Measurements from ENCODE around the gene SCGB1A1. TPM values are rescaled to one million over a fixed set of nuclear protein-coding genes. Genes with fewer than 3 reads are reported as not detected.
A peak's percentile ranks its signal among the peaks of the same experiment; 100 is the strongest.

The SCGB1A1 gene, protein sequence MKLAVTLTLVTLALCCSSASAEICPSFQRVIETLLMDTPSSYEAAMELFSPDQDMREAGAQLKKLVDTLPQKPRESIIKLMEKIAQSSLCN
- polyA plus RNA-seq (2013, experiment 1 of 2): not detected
- polyA plus RNA-seq (2013, experiment 2 of 2): not detected

DNA sequence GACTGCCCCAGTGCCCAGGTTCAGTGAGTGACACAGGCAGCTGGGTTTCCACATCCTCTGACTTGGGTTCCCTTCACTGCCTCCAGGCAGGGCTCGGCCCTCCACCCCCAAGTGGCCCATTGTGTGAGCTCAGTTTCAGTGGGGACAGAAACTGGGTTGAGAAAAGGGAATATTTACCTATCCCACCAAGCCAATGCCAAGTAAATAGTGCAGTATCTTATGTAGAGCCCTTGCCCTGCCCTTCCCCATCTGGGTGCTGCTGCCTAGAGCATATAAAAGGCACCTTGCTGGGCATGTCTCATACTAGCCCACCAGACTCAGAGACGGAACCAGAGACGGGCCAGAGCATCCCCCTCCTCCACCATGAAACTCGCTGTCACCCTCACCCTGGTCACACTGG lies at the start of gene SCGB1A1:
SCGB1A1 (plus strand) TSS at position 301 of the 400 bp plus-strand sequence; CDS start at position 364, 63 bp downstream.
- Histone ChIP-seq H3K79me2 (ENCODE audit: control insufficient read depth, insufficient read depth, low read length) (no peaks in the 10 kb centered on the region), H2BK15ac (replicated peaks; ENCODE audit: low read depth) (no peak within 1 kb of the TSS), H4K5ac (ENCODE audit: low read length) (no peak within 1 kb of the TSS), H2AK5ac (ENCODE audit: low read length) (no peak within 1 kb of the TSS), H3K27me3 (ENCODE audit: insufficient read depth, low read length, poor library complexity) (no peaks in the 10 kb centered on the region), H3K23ac (ENCODE audit: low read length) (no peak within 1 kb of the TSS), H4K8ac (ENCODE audit: low read depth, low read length) (no peak within 1 kb of the TSS), H3K4me3 (ENCODE audit: low read length) (no peak within 1 kb of the TSS), H3K36me3 (ENCODE audit: control insufficient read depth, insufficient read depth, low read length) (no peaks in the 10 kb centered on the region), H3K4ac (ENCODE audit: low read depth, low read length) (no peak within 1 kb of the TSS), H2BK120ac (ENCODE audit: low read depth, low read length) (no peak within 1 kb of the TSS), H3K79me1 (ENCODE audit: low read length) (no peaks in the 10 kb centered on the region), H3K18ac (ENCODE audit: low read length) (no peak within 1 kb of the TSS), H3K9ac (ENCODE audit: low read length) (no peak within 1 kb of the TSS), H2BK5ac (ENCODE audit: low read length) (no peak within 1 kb of the TSS), H3K27ac (ENCODE audit: low read depth, low read length) (no peak within 1 kb of the TSS), H3K56ac (ENCODE audit: low read length) (no peak within 1 kb of the TSS), H3K4me1 (ENCODE audit: control insufficient read depth, low read depth, low read length) (no peaks in the 10 kb centered on the region), H3K4me2 (ENCODE audit: low read length) (no peak within 1 kb of the TSS)
- no CpG with 5 or more reads among the region's 4 CpGs for WGBS (ENCODE audit: extremely low coverage, insufficient coverage, low lambda C conversion rate)
- no peak for DNase-seq

DNA sequence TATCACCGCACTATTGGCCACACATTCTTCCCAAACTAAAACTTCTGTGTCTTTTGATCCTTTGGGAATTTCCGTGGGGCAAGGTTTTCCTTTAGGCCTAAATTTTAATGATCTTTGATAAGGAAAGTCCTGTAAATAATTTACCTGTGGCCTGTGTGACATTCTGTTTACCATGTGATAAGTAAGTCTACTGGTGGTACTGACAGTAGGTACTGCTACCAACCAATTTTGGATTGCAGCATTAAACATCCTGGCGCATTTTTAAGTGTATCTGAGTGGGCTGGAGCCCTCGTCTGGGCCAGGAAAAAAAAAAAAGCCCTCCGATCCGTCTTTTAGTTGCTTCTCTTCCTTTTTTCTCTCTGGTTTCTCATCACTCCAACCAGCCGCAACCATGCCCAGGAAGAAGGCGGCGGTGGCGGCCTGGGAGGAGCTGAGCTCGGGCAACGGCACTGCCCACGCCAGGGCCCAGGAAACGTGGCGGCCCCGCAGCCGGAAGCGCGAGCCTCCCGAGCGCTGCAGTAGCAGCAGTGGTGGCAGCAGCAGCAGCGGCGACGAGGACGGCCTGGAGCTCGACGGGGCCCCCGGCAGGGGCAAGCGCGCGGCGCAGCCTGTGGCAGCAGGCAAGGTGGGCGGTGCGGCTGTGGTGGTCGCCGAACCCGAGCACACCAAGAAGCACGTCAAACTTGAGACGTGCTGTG lies 47.9 kb upstream of the SCGB1A1 start:
- H3K18ac ChIP-seq (ENCODE audit: low read length): no peak overlapping the region
- H3K4me1 ChIP-seq (ENCODE audit: control insufficient read depth, low read depth, low read length): no peaks in the 10 kb centered on the region
- no peak overlapping the region for H3K4me3 ChIP-seq (ENCODE audit: low read length)
- no peak overlapping the region for H4K8ac ChIP-seq (ENCODE audit: low read depth, low read length)
- no peaks in the 10 kb centered on the region for H3K36me3 ChIP-seq (ENCODE audit: control insufficient read depth, insufficient read depth, low read length)
- WGBS (ENCODE audit: extremely low coverage, insufficient coverage, low lambda C conversion rate): no CpG with 5 or more reads among the region's 39 CpGs
- H3K79me1 ChIP-seq (ENCODE audit: low read length): no peaks in the 10 kb centered on the region
- H3K79me2 ChIP-seq (ENCODE audit: control insufficient read depth, insufficient read depth, low read length): no peaks in the 10 kb centered on the region
- no peak overlapping the region for H3K23ac ChIP-seq (ENCODE audit: low read length)
- no peak overlapping the region for H2BK15ac ChIP-seq (replicated peaks; ENCODE audit: low read depth)
- H3K9ac ChIP-seq (ENCODE audit: low read length): no peak overlapping the region
- DNase-seq: no peak
- H3K27me3 ChIP-seq (ENCODE audit: insufficient read depth, low read length, poor library complexity): no peaks in the 10 kb centered on the region
- H3K56ac ChIP-seq (ENCODE audit: low read length): no peak overlapping the region
- no peak overlapping the region for H4K5ac ChIP-seq (ENCODE audit: low read length)
- H2AK5ac ChIP-seq (ENCODE audit: low read length): no peak overlapping the region
- H3K4me2 ChIP-seq (ENCODE audit: low read length): no peak overlapping the region
- no peak overlapping the region for H2BK120ac ChIP-seq (ENCODE audit: low read depth, low read length)
- H3K4ac ChIP-seq (ENCODE audit: low read depth, low read length): no peak overlapping the region
- no peak overlapping the region for H3K27ac ChIP-seq (ENCODE audit: low read depth, low read length)
- no peak overlapping the region for H2BK5ac ChIP-seq (ENCODE audit: low read length)

DNA sequence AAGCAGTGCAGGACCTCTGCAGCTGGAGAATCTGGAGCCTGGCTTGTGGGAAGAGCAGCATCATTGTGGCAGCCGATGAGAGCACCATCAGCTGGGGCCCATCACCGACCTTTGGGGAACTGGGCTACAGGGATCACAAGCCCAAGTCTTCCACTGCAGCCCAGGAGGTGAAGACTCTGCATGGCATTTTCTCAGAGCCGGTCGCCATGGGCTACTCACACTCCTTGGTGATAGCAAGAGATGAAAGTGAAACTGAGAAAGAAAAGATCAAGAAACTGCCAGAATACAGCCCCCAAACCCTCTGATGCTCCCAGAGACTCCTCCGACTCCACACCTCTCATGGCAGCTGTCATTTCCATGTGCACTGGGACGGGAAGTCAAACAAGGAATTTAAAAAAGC lies 46.0 kb upstream of the SCGB1A1 start:
- H4K5ac ChIP-seq (ENCODE audit: low read length): no peak overlapping the region
- H3K4me1 ChIP-seq (ENCODE audit: control insufficient read depth, low read depth, low read length): no peaks in the 10 kb centered on the region
- no peak overlapping the region for H3K23ac ChIP-seq (ENCODE audit: low read length)
- H3K56ac ChIP-seq (ENCODE audit: low read length): no peak overlapping the region
- no CpG with 5 or more reads among the region's 6 CpGs for WGBS (ENCODE audit: extremely low coverage, insufficient coverage, low lambda C conversion rate)
- H3K4me2 ChIP-seq (ENCODE audit: low read length): no peak overlapping the region
- H3K4me3 ChIP-seq (ENCODE audit: low read length): no peak overlapping the region
- H3K4ac ChIP-seq (ENCODE audit: low read depth, low read length): no peak overlapping the region
- H2BK15ac ChIP-seq (replicated peaks; ENCODE audit: low read depth): no peak overlapping the region
- H4K8ac ChIP-seq (ENCODE audit: low read depth, low read length): no peak overlapping the region
- no peaks in the 10 kb centered on the region for H3K36me3 ChIP-seq (ENCODE audit: control insufficient read depth, insufficient read depth, low read length)
- no peak overlapping the region for H3K18ac ChIP-seq (ENCODE audit: low read length)
- DNase-seq: no peak
- no peaks in the 10 kb centered on the region for H3K79me1 ChIP-seq (ENCODE audit: low read length)
- no peak overlapping the region for H3K9ac ChIP-seq (ENCODE audit: low read length)
- H3K27me3 ChIP-seq (ENCODE audit: insufficient read depth, low read length, poor library complexity): no peaks in the 10 kb centered on the region
- H3K27ac ChIP-seq (ENCODE audit: low read depth, low read length): no peak overlapping the region
- no peak overlapping the region for H2BK120ac ChIP-seq (ENCODE audit: low read depth, low read length)
- no peaks in the 10 kb centered on the region for H3K79me2 ChIP-seq (ENCODE audit: control insufficient read depth, insufficient read depth, low read length)
- H2AK5ac ChIP-seq (ENCODE audit: low read length): no peak overlapping the region
- no peak overlapping the region for H2BK5ac ChIP-seq (ENCODE audit: low read length)

DNA sequence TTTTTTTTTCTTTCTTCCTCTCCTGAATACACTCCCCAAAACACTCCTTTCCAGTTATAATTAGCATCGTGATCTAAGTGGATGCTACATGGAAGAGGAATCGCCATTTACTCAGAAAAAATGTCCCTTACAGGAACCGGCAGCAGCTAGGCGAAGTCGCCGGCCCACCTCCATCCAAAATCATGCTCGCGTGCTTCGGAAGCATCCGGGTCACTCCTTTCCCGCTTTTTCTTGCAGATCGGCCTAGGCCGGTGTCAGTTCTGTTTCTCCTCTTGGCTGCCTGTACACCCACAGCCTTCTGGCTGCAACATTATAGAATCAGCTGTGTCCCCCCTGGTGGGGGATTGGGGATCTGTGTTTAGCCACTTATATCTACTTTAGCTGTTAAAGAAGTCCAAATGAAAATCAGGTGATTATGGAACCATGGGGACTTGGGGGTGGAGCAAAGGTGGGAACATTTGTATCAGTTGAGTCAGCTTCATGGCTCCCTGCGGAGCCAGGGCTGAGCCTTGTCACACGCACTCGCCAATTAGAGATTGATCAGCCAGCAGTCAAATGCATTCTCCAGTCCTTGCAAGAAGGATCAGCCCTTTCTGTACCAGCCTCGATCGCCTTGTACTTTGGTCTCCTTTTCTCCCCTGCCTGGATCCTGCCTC lies 45.2 kb upstream of the SCGB1A1 start:
- peak; percentile 71 for DNase-seq
- no peak overlapping the region for H3K4ac ChIP-seq (ENCODE audit: low read depth, low read length)
- no peaks in the 10 kb centered on the region for H3K36me3 ChIP-seq (ENCODE audit: control insufficient read depth, insufficient read depth, low read length)
- no peak overlapping the region for H4K5ac ChIP-seq (ENCODE audit: low read length)
- no CpG with 5 or more reads among the region's 18 CpGs for WGBS (ENCODE audit: extremely low coverage, insufficient coverage, low lambda C conversion rate)
- no peak overlapping the region for H3K9ac ChIP-seq (ENCODE audit: low read length)
- H3K4me1 ChIP-seq (ENCODE audit: control insufficient read depth, low read depth, low read length): no peaks in the 10 kb centered on the region
- H3K27me3 ChIP-seq (ENCODE audit: insufficient read depth, low read length, poor library complexity): no peaks in the 10 kb centered on the region
- no peak overlapping the region for H3K4me3 ChIP-seq (ENCODE audit: low read length)
- no peak overlapping the region for H2BK5ac ChIP-seq (ENCODE audit: low read length)
- no peak overlapping the region for H2AK5ac ChIP-seq (ENCODE audit: low read length)
- H4K8ac ChIP-seq (ENCODE audit: low read depth, low read length): no peak overlapping the region
- no peaks in the 10 kb centered on the region for H3K79me2 ChIP-seq (ENCODE audit: control insufficient read depth, insufficient read depth, low read length)
- no peak overlapping the region for H2BK15ac ChIP-seq (replicated peaks; ENCODE audit: low read depth)
- no peak overlapping the region for H3K23ac ChIP-seq (ENCODE audit: low read length)
- no peak overlapping the region for H3K18ac ChIP-seq (ENCODE audit: low read length)
- no peaks in the 10 kb centered on the region for H3K79me1 ChIP-seq (ENCODE audit: low read length)
- H3K56ac ChIP-seq (ENCODE audit: low read length): peak overlapping the region; percentile 34
- no peak overlapping the region for H3K27ac ChIP-seq (ENCODE audit: low read depth, low read length)
- no peak overlapping the region for H2BK120ac ChIP-seq (ENCODE audit: low read depth, low read length)
- no peak overlapping the region for H3K4me2 ChIP-seq (ENCODE audit: low read length)

DNA sequence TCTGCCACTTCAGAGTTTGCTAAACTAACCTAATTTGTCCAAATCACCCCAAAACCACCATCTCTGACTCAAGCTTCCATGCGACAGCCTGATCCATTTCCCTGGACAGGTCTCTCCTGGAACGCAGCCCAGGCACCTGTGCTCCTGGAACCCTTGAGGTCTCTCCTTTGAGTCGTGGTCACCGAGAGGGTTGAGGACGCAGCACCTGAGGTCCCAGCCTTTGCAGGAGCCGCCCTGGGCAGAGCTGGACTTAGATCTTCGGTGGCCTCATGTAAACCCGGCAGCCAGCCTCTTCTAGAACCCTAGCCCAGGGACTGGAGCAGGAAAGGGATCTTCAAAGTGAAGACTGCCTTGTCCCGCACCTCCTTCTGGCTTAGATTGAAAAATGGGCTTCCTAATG lies 44.0 kb upstream of the SCGB1A1 start:
- Histone ChIP-seq H3K27ac (ENCODE audit: low read depth, low read length) (no peak overlapping the region), H3K56ac (ENCODE audit: low read length) (no peak overlapping the region)
- no CpG with 5 or more reads among the region's 9 CpGs for WGBS (ENCODE audit: extremely low coverage, insufficient coverage, low lambda C conversion rate)

More for the DNA sequence above, 44.0 kb upstream of the SCGB1A1 start:
- Histone ChIP-seq H3K27me3 (ENCODE audit: insufficient read depth, low read length, poor library complexity) (no peaks in the 10 kb centered on the region), H3K36me3 (ENCODE audit: control insufficient read depth, insufficient read depth, low read length) (no peaks in the 10 kb centered on the region), H3K9ac (ENCODE audit: low read length) (no peak overlapping the region), H3K23ac (ENCODE audit: low read length) (no peak overlapping the region), H4K8ac (ENCODE audit: low read depth, low read length) (no peak overlapping the region), H3K79me1 (ENCODE audit: low read length) (no peaks in the 10 kb centered on the region), H3K79me2 (ENCODE audit: control insufficient read depth, insufficient read depth, low read length) (no peaks in the 10 kb centered on the region), H2BK120ac (ENCODE audit: low read depth, low read length) (no peak overlapping the region), H3K4me1 (ENCODE audit: control insufficient read depth, low read depth, low read length) (no peaks in the 10 kb centered on the region), H2BK5ac (ENCODE audit: low read length) (no peak overlapping the region), H3K4ac (ENCODE audit: low read depth, low read length) (no peak overlapping the region), H3K4me3 (ENCODE audit: low read length) (no peak overlapping the region), H4K5ac (ENCODE audit: low read length) (no peak overlapping the region), H2BK15ac (replicated peaks; ENCODE audit: low read depth) (no peak overlapping the region), H3K4me2 (ENCODE audit: low read length) (no peak overlapping the region), H2AK5ac (ENCODE audit: low read length) (no peak overlapping the region), H3K18ac (ENCODE audit: low read length) (no peak overlapping the region)
- no peak for DNase-seq
